Activated CD8-positive, alpha-beta memory T cell treated with anti-CD3 and anti-CD28 coated beads for 24 hours (primary cell): ENCODE measurements around the gene RYK.
A peak's percentile ranks its signal among the peaks of the same experiment; 100 is the strongest.
"Not testable (repeated sequence)": the region's sequence is repeated elsewhere in the genome, so short reads cannot be mapped to it uniquely, and the experiment has no call there.

ENCODE experiments used
- DNase-seq: peaks from one replicate; pipeline ENCODE4 v3.0.0-alpha.2; 2020

The RYK gene

GRCh38 chr3:134216191-134216764 is 34.4 kb downstream of the RYK start:
- DNase-seq = no peak

GRCh38 chr3:134214239-134214638 is 36.4 kb downstream of the RYK start:
- DNase-seq = no peak

- peak; percentile 99 for DNase-seq
Observed at GRCh38 chr3:134212967-134213665, 37.5 kb downstream of the RYK start.

- DNase-seq = no peak
Observed at GRCh38 chr3:134211797-134212196, 38.9 kb downstream of the RYK start.

DNA sequence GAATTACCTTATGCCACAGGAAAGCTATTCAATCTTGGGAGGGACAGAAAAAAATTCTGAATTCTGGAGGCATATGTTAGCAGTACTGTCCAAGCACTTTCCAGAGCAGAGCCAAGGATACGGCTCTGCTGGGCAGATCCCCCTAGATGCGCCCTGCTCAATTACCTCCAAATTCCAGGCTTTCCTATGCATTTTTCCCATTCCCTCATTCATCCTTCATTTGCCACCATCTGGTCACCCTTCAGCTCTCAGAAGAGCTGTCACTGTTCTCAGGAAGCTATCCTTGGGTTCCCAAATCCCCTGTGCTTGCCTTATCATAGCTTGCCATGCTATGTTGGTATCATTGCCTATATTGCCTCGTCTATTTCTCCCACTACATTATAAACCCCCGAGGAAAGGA is 45.2 kb downstream of the RYK start:
- DNase-seq = no peak

- no peak for DNase-seq
Observed at GRCh38 chr3:134201201-134202130, 49.2 kb downstream of the RYK start.

DNA sequence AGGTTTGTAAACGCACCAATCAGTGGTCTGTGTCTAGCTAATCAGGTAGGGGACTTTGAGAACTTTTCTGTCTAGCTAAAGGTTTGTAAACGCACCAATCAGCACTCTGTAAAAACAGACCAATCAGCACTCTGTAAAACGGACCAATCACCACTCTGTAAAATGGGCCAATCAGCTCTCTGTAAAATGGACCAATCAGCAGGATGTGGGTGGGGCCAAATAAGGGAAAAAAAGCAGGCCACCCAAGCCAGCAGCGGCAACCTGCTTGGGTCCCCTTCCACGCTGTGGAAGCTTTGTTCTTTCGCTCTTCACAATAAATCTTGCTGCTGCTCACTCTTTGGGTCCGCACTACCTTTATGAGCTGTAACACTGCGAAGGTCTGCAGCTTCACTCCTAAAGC is 50.8 kb downstream of the RYK start:
- DNase-seq = not testable (repeated sequence)

- DNase-seq = no peak
Observed at GRCh38 chr3:134199240-134199639, 51.4 kb downstream of the RYK start.

DNA sequence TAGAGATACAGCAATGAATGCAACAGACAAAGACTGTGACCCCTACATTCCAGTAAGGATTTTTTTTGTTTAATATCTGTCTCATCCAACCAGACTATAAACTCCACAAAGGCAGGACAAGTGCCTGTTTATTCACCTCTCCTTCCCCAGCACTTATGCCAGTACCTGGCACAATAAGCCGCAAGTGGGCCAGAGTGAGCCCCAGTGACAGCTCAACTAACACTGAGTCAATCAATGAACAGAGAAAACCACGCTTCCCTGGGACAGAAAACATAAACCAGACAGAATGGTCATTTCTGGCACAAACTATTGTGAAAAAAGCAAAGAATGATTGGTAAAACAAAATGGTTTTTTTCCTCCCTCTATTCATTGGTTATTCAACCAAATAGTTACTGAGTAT is 52.2 kb downstream of the RYK start:
- no peak for DNase-seq

DNA sequence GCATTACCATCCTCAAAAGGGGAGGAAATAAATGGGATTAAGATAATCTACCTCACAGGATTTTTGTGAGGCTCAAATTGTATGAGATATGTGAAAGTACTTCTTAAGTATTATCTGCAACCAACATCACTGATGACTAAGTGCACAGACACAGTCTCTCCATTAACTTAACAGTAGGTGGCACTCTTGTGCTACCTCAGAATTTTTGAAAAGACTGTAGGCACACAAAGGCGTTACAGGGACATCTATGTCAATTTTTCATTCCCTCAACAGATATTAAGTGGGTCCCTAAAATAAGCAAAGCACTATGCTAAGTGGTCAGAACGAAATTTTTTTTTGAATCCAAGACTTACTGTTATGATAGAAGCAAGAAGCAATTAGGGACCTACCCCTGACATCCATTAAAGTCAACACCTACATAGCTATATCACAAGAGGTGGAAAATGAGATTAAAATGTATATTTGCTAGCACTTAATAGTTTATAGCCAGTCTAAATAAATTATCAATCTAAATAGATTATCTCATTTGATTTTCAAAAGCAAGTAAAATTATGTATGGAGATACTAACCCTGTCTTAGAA is 52.9 kb downstream of the RYK start:
- DNase-seq = no peak

DNA sequence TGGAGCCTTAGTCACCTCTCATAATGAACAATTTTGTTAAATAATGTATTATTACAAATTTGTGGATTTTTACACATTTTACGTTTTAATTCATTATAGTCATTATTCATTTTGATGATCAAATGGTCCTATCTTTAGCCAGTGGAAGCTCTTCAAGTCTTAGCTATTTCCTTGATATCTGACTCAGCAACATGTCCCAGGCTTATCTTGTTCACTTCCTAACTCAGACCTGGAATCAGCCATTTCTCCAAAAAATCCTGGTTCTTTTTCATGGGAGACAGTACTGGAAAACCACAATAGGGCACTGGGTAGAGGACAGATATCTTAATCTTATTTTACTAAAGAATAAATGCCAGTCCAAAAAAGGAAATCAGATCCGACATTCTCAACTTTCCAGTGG is 56.4 kb downstream of the RYK start:
- no peak for DNase-seq

DNA sequence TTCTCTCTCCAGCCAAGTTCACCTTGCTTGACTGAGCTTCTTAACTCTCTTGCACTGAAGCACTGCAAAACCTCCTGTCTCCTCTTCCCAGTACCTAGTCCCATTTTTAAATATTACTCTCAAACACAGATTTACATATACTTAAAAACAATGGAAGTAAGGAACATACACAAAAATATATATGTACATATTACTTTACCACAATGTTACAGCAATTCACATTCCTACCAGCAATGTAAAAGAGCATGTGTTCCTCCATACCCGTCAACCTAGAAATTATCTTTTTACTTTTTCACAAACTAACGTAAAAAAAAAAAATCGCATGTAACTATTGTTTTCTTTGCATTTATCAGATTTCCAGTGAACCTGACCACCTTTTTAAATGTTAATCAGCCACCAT is 60.4 kb downstream of the RYK start:
- DNase-seq = no peak

- DNase-seq = no peak
Observed at GRCh38 chr3:134189849-134190248, 60.8 kb downstream of the RYK start.

DNA sequence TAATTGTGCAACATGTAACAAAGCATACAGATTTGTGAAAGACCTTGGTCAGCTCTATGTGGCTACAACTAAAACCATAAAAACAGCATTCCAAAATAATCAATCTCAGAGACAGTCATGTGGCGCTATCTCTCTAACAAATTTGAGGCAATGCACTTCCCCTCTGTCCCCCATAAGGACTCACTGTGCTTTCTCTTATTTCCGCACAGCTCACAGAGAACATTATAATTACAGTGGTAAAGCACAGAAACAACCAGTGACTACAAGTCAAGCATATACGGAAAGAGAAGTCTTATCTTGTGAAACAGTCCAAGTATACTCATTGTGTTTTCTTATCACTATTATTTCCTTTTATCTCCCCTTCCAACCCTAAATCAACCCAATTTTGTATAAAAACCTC is 64.3 kb downstream of the RYK start:
- no peak for DNase-seq

- no peak for DNase-seq
Observed at GRCh38 chr3:134180761-134181160, 69.9 kb downstream of the RYK start.

GRCh38 chr3:134179508-134179907 is 71.2 kb downstream of the RYK start:
- no peak for DNase-seq

GRCh38 chr3:134163096-134163495 is 87.6 kb downstream of the RYK start:
- no peak for DNase-seq

DNA sequence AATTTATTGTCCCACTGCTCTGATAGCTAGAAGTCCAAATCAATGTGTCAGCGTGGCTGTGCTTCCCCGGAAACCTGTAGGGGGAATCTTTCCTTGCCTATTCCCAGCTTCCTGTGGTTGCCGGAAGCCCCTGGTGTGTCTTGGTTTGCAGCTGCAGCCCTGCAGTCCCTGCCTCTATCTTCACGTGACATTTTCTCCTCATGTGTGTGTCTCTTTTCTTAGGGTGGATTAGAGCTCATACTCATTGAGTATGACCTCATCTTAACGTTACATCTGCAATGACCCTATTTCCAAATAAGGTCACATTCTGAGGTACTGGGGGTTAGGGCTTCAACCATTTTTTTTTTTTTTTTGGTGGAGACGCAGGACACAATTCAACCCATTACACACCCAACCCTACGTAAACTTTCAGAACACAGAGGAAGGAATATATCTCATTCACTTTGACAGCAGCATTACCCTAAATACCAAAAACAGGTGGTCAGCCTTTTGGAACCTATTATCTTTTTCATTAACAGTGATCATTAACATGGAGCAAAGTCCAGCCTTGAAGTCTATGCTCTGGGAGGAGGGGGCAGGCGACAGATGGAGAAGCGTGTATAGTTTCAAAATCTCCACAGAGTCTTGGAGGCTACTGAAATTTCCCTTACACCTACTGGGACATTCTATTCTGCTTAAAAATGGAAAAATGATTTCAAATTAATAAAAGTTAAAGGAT is 88.6 kb downstream of the RYK start:
- DNase-seq = no peak

GRCh38 chr3:134155446-134155845 is 95.2 kb downstream of the RYK start:
- DNase-seq = no peak

DNA sequence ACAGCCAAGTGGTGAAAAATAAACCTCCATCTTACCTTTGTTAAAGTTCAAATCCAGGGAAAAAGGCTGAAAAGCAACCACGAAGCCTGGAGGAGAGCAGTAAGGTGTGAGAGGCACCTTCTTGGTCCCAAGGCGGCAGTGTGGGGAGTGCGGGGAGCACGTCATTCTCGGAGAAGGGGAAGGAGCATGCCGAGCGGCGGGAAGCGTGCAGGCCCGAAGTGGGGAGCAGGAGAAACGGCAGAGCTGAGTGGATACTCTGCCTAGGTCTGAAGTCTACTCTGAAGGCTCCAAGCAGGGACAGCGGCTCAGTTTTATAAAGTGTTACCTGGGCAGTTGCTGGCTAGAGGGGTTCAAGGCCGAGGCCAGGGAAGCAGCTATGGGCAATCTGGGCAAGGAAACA is 96.9 kb downstream of the RYK start:
- no peak for DNase-seq

DNA sequence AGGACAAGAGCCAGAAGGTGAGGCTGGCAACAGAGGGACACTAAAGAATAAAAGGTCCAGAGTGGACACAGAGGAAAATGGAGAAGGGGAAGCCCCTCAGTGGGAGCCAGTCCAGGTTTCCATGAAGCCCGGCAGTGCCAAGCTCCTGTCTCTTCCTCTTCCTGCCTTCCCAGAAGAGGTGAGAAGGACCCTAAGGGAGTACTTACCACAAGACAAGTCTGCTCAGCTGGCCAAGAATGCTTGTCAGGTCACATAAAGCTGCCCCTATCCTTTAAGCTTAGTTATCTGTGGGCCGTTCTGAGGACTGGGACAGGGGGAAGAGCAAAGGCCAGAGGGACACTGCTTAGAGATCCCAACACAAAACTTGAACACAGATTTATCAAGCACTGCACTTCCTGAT is 100.2 kb downstream of the RYK start:
- no peak for DNase-seq

DNA sequence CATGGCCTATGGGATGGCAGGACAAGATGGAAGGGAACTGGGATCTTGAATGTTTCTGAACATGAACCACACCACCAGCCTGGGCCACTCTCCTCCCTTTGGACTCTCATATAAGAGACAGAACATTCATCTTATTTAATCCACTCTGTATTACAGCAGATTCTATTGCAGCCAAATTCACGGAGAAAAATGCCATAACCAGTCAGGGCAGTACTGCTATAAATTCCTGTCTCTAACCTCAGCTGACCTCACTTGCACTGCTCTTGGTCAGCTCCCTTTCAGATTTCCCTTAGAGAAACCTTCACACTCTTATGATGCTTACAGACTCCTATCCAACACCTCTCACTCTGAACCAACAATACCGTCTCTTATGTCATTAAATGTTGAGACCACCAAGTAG is 101.4 kb downstream of the RYK start:
- DNase-seq = no peak

DNA sequence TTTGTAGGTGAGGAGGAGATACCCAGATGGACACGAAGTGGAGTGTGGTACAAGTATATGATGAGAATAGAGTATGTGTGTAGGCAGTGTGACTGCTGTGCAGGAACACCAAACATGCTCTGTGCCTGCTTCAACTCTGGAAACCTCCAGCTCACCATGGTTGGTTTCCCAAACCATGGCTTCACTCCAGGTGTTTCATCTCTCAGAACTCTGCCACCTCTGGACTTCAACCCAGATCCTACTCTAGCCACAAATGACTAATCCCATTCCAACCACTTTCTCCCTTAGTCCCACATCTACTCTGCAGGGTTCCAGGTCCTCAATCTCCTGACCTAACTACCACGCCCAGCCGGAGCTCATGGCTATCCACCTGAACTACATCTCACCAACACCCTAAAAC is 102.1 kb downstream of the RYK start:
- DNase-seq = no peak
